Peyer's patch (tissue), 4 donors: ENCODE measurements around the gene SPATA4.

Source experiments
- CTCF ChIP-seq, 6 experiments: fragments of 450-650 bp in 4 of 6; fragments of 200-600 bp in 2 of 6; sonication (generic) in 1 of 6; IDR thresholded peaks; one replicate each; pipeline ENCODE4 v1.5.1; 2017 to 2019; ENCODE audit warnings: antibody characterized with exemption in 6 of 6, mild to moderate bottlenecking in 3 of 6, moderate library complexity in 1 of 6
- POLR2A ChIP-seq, 2 donors: fragments of 450-650 bp; IDR thresholded peaks; one replicate each; pipeline ENCODE4 v1.5.1; 2017; ENCODE audit warnings: antibody characterized with exemption in 2 of 2, mild to moderate bottlenecking in 2 of 2, moderate library complexity in 2 of 2

DNA sequence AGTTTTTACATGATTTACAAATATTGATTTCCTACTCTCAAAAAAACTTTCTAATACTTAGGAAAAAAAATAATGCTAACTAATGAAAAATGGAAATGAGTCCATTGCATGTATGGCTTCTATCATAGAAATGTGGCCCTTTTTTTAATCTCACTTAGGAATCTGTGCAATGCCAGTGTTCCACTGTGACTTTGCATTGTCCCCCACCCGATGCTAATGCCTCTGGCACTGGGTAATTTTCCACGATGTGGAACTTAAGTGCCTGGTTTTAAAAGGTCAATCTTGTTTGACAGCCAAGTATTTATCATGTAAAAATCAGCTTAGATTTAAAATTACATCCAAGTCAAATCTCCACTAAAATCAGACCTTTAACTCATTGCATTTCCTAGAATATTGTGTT, 53.1 kb downstream of the SPATA4 start:
- TF ChIP-seq POLR2A (IDR thresholded peaks at IDR 0.05), result no peak
- no peak for TF ChIP-seq CTCF (IDR thresholded peaks at IDR 0.05)
